Measurements from ENCODE around the gene ALK.

- TF ChIP-seq POLR2AphosphoS5 (IDR thresholded peaks at IDR 0.05; ENCODE audit: low read depth, low read length) (no peak), REST (IDR thresholded peaks at IDR 0.05; ENCODE audit: insufficient read depth in 1 of 2, low read depth in 2 of 2, low read length in 2 of 2) (no peak)
These were observed 702.0 kb downstream of the ALK start for GRCh38 chr2:29219374-29219773.
